Cardiac muscle cell (in vitro differentiated cells and primary cell): ENCODE results near the gene GAS7. TPM values are rescaled to one million over a fixed set of nuclear protein-coding genes. Genes with fewer than 3 reads are reported as not detected.
A peak's percentile ranks its signal among the peaks of the same experiment; 100 is the strongest.

Source experiments
- DNase-seq, 2 donors: peaks; one replicate each; pipeline versions ENCODE4 v3.0.0 to v3.0.0-alpha.2; 2010 to 2017; ENCODE audit warnings: low read depth in 1 of 2, low spot score in 1 of 2
- H3K27ac ChIP-seq: fragments of 200-600 bp; sonication (generic); 2 replicates; pipeline ENCODE4 v1.5.1; 2016
- H3K27me3 ChIP-seq: fragments of 200-600 bp; sonication (generic); 2 replicates; pipeline ENCODE4 v1.6.0; 2016; ENCODE audit warnings: control low read depth
- H3K36me3 ChIP-seq: fragments of 200-600 bp; sonication (generic); 2 replicates; pipeline ENCODE4 v1.5.1; 2016; ENCODE audit warnings: control low read depth
- H3K4me1 ChIP-seq: fragments of 200-600 bp; sonication (generic); 2 replicates; pipeline ENCODE4 v1.8.1; 2017; ENCODE audit warnings: low read depth, mild to moderate bottlenecking, mixed run types
- H3K4me3 ChIP-seq: fragments of 200-600 bp; sonication (generic); 2 replicates; pipeline ENCODE4 v1.5.1; 2016; ENCODE audit warnings: mild to moderate bottlenecking
- H3K9me3 ChIP-seq: fragments of 200-600 bp; sonication (generic); 2 replicates; pipeline ENCODE4 v1.5.1; 2017; ENCODE audit warnings: low read depth, mild to moderate bottlenecking, control low read depth
- CTCF ChIP-seq: IDR thresholded peaks from 2 replicates; pipeline ENCODE4 v1.5.1; 2012; ENCODE audit warnings: low read depth, mild to moderate bottlenecking, low read length
- polyA plus RNA-seq: library from polyadenylated mRNA; unstranded; fragments of >200 nt; fragmentation: Nextera tagmentation; extraction: Ambion mirVana; gene quantifications from 2 replicates; pipeline ENCODE4 v1.2.1, GENCODE V29; 2016
- total RNA-seq: library from RNA; depleted of rRNA; stranded (reverse); fragments of >200 nt; gene quantifications from 2 replicates; pipeline ENCODE4 v1.2.3, GENCODE V29; 2016

The GAS7 gene
- total and polyA plus RNA-seq, 2 experiments from 2014 or later, result 6.1 to 13.5 TPM

GRCh38 chr17:10144982-10145381 lies 53.4 kb downstream of the GAS7 start:
- H3K27ac ChIP-seq, result no peak overlapping the region
- no peaks in the 10 kb centered on the region for H3K4me1 ChIP-seq
- no peak overlapping the region for H3K4me3 ChIP-seq
- no peaks in the 10 kb centered on the region for H3K27me3 ChIP-seq
- TF ChIP-seq CTCF, result no peak
- no peak for DNase-seq
- H3K36me3 ChIP-seq, result no peaks in the 10 kb centered on the region
- no peaks in the 10 kb centered on the region for H3K9me3 ChIP-seq

- DNase-seq, result peak in 1 of 2 donors; percentile 51
- H3K27me3 ChIP-seq, result no peaks in the 10 kb centered on the region
- no peak for TF ChIP-seq CTCF
- no peaks in the 10 kb centered on the region for H3K36me3 ChIP-seq
- no peak overlapping the region for H3K4me3 ChIP-seq
- H3K27ac ChIP-seq, result no peak overlapping the region
- H3K9me3 ChIP-seq, result no peaks in the 10 kb centered on the region
- no peaks in the 10 kb centered on the region for H3K4me1 ChIP-seq
These were observed 54.0 kb downstream of the GAS7 start for GRCh38 chr17:10144456-10144855.

- TF ChIP-seq CTCF, result no peak
- Histone ChIP-seq H3K36me3 (no peaks in the 10 kb centered on the region), H3K4me3 (no peak overlapping the region), H3K9me3 (no peaks in the 10 kb centered on the region), H3K27ac (no peak overlapping the region), H3K27me3 (no peaks in the 10 kb centered on the region), H3K4me1 (no peaks in the 10 kb centered on the region)
- no peak for DNase-seq
These were observed 57.0 kb downstream of the GAS7 start for GRCh38 chr17:10141436-10141835.

GRCh38 chr17:10139577-10139976 lies 58.8 kb downstream of the GAS7 start:
- H3K27ac ChIP-seq, result no peak overlapping the region
- H3K9me3 ChIP-seq, result no peaks in the 10 kb centered on the region
- H3K36me3 ChIP-seq, result no peaks in the 10 kb centered on the region
- no peak for DNase-seq
- no peaks in the 10 kb centered on the region for H3K27me3 ChIP-seq
- H3K4me1 ChIP-seq, result no peaks in the 10 kb centered on the region
- no peak overlapping the region for H3K4me3 ChIP-seq
- TF ChIP-seq CTCF, result no peak

GRCh38 chr17:10136258-10136981 lies 62.0 kb downstream of the GAS7 start:
- TF ChIP-seq CTCF, result no peak
- DNase-seq, result no peak
- no peak overlapping the region for H3K27ac ChIP-seq

More at GRCh38 chr17:10136258-10136981, 62.0 kb downstream of the GAS7 start:
- H3K4me1 ChIP-seq, result no peaks in the 10 kb centered on the region
- H3K9me3 ChIP-seq, result no peaks in the 10 kb centered on the region
- no peak overlapping the region for H3K4me3 ChIP-seq
- no peaks in the 10 kb centered on the region for H3K27me3 ChIP-seq
- H3K36me3 ChIP-seq, result no peaks in the 10 kb centered on the region
